Mesenchymal stem cell (in vitro differentiated cells and primary cell): ENCODE data around the gene SLC16A6.

Experiments
- DNase-seq: peaks from one replicate; pipeline ENCODE4 v3.0.0-alpha.2; 2013
- H2AFZ ChIP-seq: one replicate; pipeline ENCODE4 v1.6.1; 2013; ENCODE audit warnings: low read depth, mild to moderate bottlenecking, control low read depth, inconsistent platforms, low read length, moderate library complexity
- H2AK5ac ChIP-seq: 2 replicates; pipeline ENCODE4 v1.6.1; 2013; ENCODE audit warnings: low read length, moderate library complexity, mild to moderate bottlenecking, inconsistent platforms; ENCODE audit not compliant: severe bottlenecking
- H2BK120ac ChIP-seq: one replicate; pipeline ENCODE4 v1.6.1; 2013; ENCODE audit warnings: low read depth, mild to moderate bottlenecking, inconsistent platforms, low read length, moderate library complexity
- H2BK12ac ChIP-seq, 2 experiments: one replicate each; pipeline ENCODE4 v1.6.1; 2013; ENCODE audit warnings: inconsistent platforms in 2 of 2, low read length in 2 of 2, mild to moderate bottlenecking in 2 of 2, moderate library complexity in 2 of 2, control low read depth in 1 of 2
- H2BK15ac ChIP-seq: one replicate; pipeline ENCODE4 v1.6.1; 2013; ENCODE audit warnings: mild to moderate bottlenecking, low read depth, inconsistent platforms; ENCODE audit not compliant: poor library complexity, severe bottlenecking
- H2BK5ac ChIP-seq: 2 replicates; pipeline ENCODE4 v1.6.1; 2013; ENCODE audit warnings: low read depth, mild to moderate bottlenecking, low read length, control low read depth, inconsistent platforms; ENCODE audit not compliant: poor library complexity, severe bottlenecking
- H3K14ac ChIP-seq, 2 experiments: one replicate each; pipeline ENCODE4 v1.6.1; 2013; ENCODE audit warnings: inconsistent platforms in 2 of 2, low read length in 2 of 2, control low read depth in 1 of 2, mild to moderate bottlenecking in 1 of 2, moderate library complexity in 1 of 2
- H3K18ac ChIP-seq, 2 experiments: one replicate each; pipeline ENCODE4 v1.6.1; 2013; ENCODE audit warnings: inconsistent platforms in 2 of 2, low read length in 2 of 2, control low read depth in 1 of 2, low read depth in 1 of 2, mild to moderate bottlenecking in 1 of 2
- H3K23ac ChIP-seq, 2 experiments: one replicate each; pipeline ENCODE4 v1.6.1; 2013; ENCODE audit warnings: inconsistent platforms in 2 of 2, low read length in 2 of 2, mild to moderate bottlenecking in 2 of 2, moderate library complexity in 2 of 2, control low read depth in 1 of 2
- H3K27ac ChIP-seq: 2 replicates; pipeline ENCODE4 v1.5.1; 2013; ENCODE audit warnings: mild to moderate bottlenecking, moderate library complexity, low read length, control low read depth, inconsistent platforms; ENCODE audit not compliant: poor library complexity, severe bottlenecking
- H3K27me3 ChIP-seq, 2 experiments: 2 replicates each; pipeline versions ENCODE4 v1.6.1 to v1.7.0; 2013; ENCODE audit warnings: low read length in 2 of 2, mild to moderate bottlenecking in 2 of 2, moderate library complexity in 2 of 2, control low read depth in 1 of 2, inconsistent platforms in 1 of 2; ENCODE audit not compliant: control insufficient read depth in 1 of 2, insufficient read depth in 1 of 2
- H3K36me3 ChIP-seq, 2 experiments: 2 replicates each; pipeline versions ENCODE4 v1.6.1 to v1.7.0; 2013; ENCODE audit warnings: low read length in 2 of 2, control low read depth in 1 of 2, inconsistent platforms in 1 of 2, low read depth in 1 of 2, mild to moderate bottlenecking in 1 of 2; ENCODE audit not compliant: insufficient read depth in 2 of 2, control insufficient read depth in 1 of 2
- H3K4ac ChIP-seq, 2 experiments: one replicate each; pipeline ENCODE4 v1.6.1; 2013; ENCODE audit warnings: inconsistent platforms in 2 of 2, low read length in 2 of 2, mild to moderate bottlenecking in 2 of 2, moderate library complexity in 2 of 2, control low read depth in 1 of 2, low read depth in 1 of 2
- H3K4me1 ChIP-seq: 2 replicates; pipeline ENCODE4 v1.6.1; 2013; ENCODE audit warnings: low read depth, low read length, control low read depth; ENCODE audit not compliant: control insufficient read depth, insufficient read depth
- H3K4me2 ChIP-seq: 2 replicates; pipeline ENCODE4 v1.6.1; 2013; ENCODE audit warnings: low read length, mild to moderate bottlenecking, inconsistent platforms; ENCODE audit not compliant: poor library complexity, severe bottlenecking
- H3K4me3 ChIP-seq, 2 experiments: 2 replicates each; pipeline versions ENCODE4 v1.5.1 to v1.7.0; 2013; ENCODE audit warnings: low read length in 2 of 2, mild to moderate bottlenecking in 2 of 2, control low read depth in 1 of 2, low read depth in 1 of 2; ENCODE audit not compliant: insufficient read depth in 1 of 2
- H3K79me1 ChIP-seq: replicated peaks from 2 replicates; pipeline ENCODE4 v1.6.1; 2013; ENCODE audit warnings: mild to moderate bottlenecking, control low read depth, low read length, inconsistent platforms; ENCODE audit not compliant: poor library complexity, severe bottlenecking
- H3K9ac ChIP-seq: 2 replicates; pipeline ENCODE4 v1.7.0; 2013; ENCODE audit warnings: mild to moderate bottlenecking, low read length, moderate library complexity
- H3K9me3 ChIP-seq: 2 replicates; pipeline ENCODE4 v1.7.0; 2013; ENCODE audit warnings: mild to moderate bottlenecking, low read length; ENCODE audit not compliant: control insufficient read depth
- H4K8ac ChIP-seq: one replicate; pipeline ENCODE4 v1.6.1; 2013; ENCODE audit warnings: inconsistent platforms, mild to moderate bottlenecking, low read length, moderate library complexity
- H4K91ac ChIP-seq: one replicate; pipeline ENCODE4 v1.6.1; 2013; ENCODE audit warnings: mild to moderate bottlenecking, low read length, inconsistent platforms
- WGBS: methylation state at CpG from one replicate; pipeline ENCODE4 v1.1.7; 2013; ENCODE audit warnings: mixed read lengths; 5-methylcytosine and 5-hydroxymethylcytosine counted together

The SLC16A6 gene

GRCh38 chr17:68328676-68329075, 37.7 kb upstream of the SLC16A6 start:
- no peak overlapping the region for H3K4me3 ChIP-seq
- H2AFZ ChIP-seq: no peak overlapping the region
- H3K9me3 ChIP-seq: no peaks in the 10 kb centered on the region
- no peaks in the 10 kb centered on the region for H3K36me3 ChIP-seq
- peaks cover 0 to 13% of the 10 kb centered on the region in 2 experiments for H3K27me3 ChIP-seq
- no peak overlapping the region for H2BK120ac ChIP-seq
- WGBS: 63% methylated on average over 4 of the region's 4 CpGs
- H3K23ac ChIP-seq: no peak overlapping the region
- H3K18ac ChIP-seq: no peak overlapping the region
- H3K4me2 ChIP-seq: no peak overlapping the region
- no peak overlapping the region for H2BK15ac ChIP-seq
- no peak overlapping the region for H4K8ac ChIP-seq
- H3K79me1 ChIP-seq: no peaks in the 10 kb centered on the region
- no peak overlapping the region for H3K27ac ChIP-seq
- no peak overlapping the region for H3K14ac ChIP-seq
- H3K9ac ChIP-seq: no peak overlapping the region
- H2BK12ac ChIP-seq: no peak overlapping the region
- H2BK5ac ChIP-seq: no peak overlapping the region
- no peaks in the 10 kb centered on the region for H3K4me1 ChIP-seq
- DNase-seq: peak; percentile 24
- no peak overlapping the region for H4K91ac ChIP-seq
- H2AK5ac ChIP-seq: no peak overlapping the region
- H3K4ac ChIP-seq: no peak overlapping the region

GRCh38 chr17:68327823-68328557, 37.1 kb upstream of the SLC16A6 start:
- DNase-seq: no peak
- Histone ChIP-seq H3K14ac (no peak overlapping the region), H3K4ac (no peak overlapping the region), H3K23ac (no peak overlapping the region), H3K9ac (no peak overlapping the region), H3K27ac (no peak overlapping the region), H2BK120ac (no peak overlapping the region), H3K4me3 (no peak overlapping the region), H4K8ac (no peak overlapping the region), H3K9me3 (no peaks in the 10 kb centered on the region), H3K4me1 (no peaks in the 10 kb centered on the region), H2BK15ac (no peak overlapping the region), H2BK12ac (no peak overlapping the region), H3K4me2 (no peak overlapping the region), H2AFZ (no peak overlapping the region), H4K91ac (peak overlapping the region; percentile 72), H3K18ac (no peak overlapping the region), H3K36me3 (no peaks in the 10 kb centered on the region), H2AK5ac (no peak overlapping the region), H3K79me1 (no peaks in the 10 kb centered on the region), H3K27me3 (peaks cover 0 to 13% of the 10 kb centered on the region in 2 experiments), H2BK5ac (no peak overlapping the region)
- WGBS: 91% methylated on average over 8 of the region's 8 CpGs

GRCh38 chr17:68326681-68327080, 35.8 kb upstream of the SLC16A6 start:
- Histone ChIP-seq H2AFZ (no peak overlapping the region), H3K4me2 (no peak overlapping the region), H3K79me1 (no peaks in the 10 kb centered on the region), H2BK120ac (no peak overlapping the region), H3K4me1 (no peaks in the 10 kb centered on the region), H3K18ac (no peak overlapping the region), H3K27me3 (peaks cover 0 to 13% of the 10 kb centered on the region in 2 experiments), H3K4me3 (no peak overlapping the region), H3K9ac (no peak overlapping the region), H3K27ac (no peak overlapping the region), H3K9me3 (no peaks in the 10 kb centered on the region), H2BK12ac (no peak overlapping the region), H2BK5ac (no peak overlapping the region), H4K91ac (no peak overlapping the region), H3K14ac (no peak overlapping the region), H4K8ac (no peak overlapping the region), H3K36me3 (no peaks in the 10 kb centered on the region), H3K4ac (no peak overlapping the region), H2BK15ac (no peak overlapping the region), H2AK5ac (no peak overlapping the region), H3K23ac (no peak overlapping the region)
- 71% methylated on average over 5 of the region's 5 CpGs for whole genome bisulfite sequencing
- DNase-seq: peak; percentile 44

GRCh38 chr17:68325961-68326360, 35.0 kb upstream of the SLC16A6 start:
- Histone ChIP-seq H2BK5ac (no peak overlapping the region), H3K27ac (no peak overlapping the region), H2AFZ (no peak overlapping the region), H3K36me3 (no peaks in the 10 kb centered on the region), H3K4me3 (no peak overlapping the region), H3K4me2 (no peak overlapping the region), H3K27me3 (peaks cover 0 to 13% of the 10 kb centered on the region in 2 experiments), H2BK15ac (no peak overlapping the region), H3K9me3 (no peaks in the 10 kb centered on the region), H3K14ac (no peak overlapping the region), H3K79me1 (no peaks in the 10 kb centered on the region), H4K8ac (no peak overlapping the region), H3K18ac (no peak overlapping the region), H3K4ac (no peak overlapping the region), H2BK120ac (no peak overlapping the region), H3K9ac (no peak overlapping the region), H2BK12ac (no peak overlapping the region), H3K4me1 (no peaks in the 10 kb centered on the region), H4K91ac (no peak overlapping the region), H2AK5ac (no peak overlapping the region), H3K23ac (no peak overlapping the region)
- 86% methylated on average over 5 of the region's 5 CpGs for WGBS
- DNase-seq: no peak
